ENCODE measurements around the gene AHRR.

DNA sequence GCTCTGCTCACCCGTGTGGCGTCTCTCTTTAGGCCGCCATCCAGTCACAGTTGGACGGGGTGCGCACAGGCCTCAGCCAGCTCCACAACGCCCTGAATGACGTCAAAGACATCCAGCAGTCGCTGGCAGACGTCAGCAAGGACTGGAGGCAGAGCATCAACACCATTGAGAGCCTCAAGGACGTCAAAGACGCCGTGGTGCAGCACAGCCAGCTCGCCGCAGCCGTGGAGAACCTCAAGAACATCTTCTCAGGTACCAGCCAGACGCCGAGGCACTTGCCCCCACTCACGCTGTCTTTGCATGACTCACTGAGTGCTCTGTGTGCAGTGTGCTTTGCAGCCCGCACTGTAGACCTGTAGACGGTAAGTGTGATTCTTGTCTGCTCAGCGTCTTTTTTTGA lies 126.0 kb downstream of the AHRR start:
- TF ChIP-seq CTCF (IDR thresholded peaks at IDR 0.05) (no peak), POLR2AphosphoS5 (IDR thresholded peaks at IDR 0.05; ENCODE audit: insufficient read depth in 1 of 2, low read depth in 1 of 2) (no peak)
